ENCODE data around the gene SH3RF2.

GRCh38 chr5:145971108-145971507 is 34.7 kb downstream of the SH3RF2 start:
- TF ChIP-seq EZH2 (IDR thresholded peaks at IDR 0.05) (no peak), POLR2AphosphoS5 (IDR thresholded peaks at IDR 0.05; ENCODE audit: borderline replicate concordance, low read depth, low read length) (no peak)
